LoVo (cell line): ENCODE results near the gene UBE2U.

Source experiments
- DNase-seq: peaks from one replicate; pipeline ENCODE4 v3.0.0-alpha.2; 2016; ENCODE audit warnings: low spot score

The UBE2U gene, protein sequence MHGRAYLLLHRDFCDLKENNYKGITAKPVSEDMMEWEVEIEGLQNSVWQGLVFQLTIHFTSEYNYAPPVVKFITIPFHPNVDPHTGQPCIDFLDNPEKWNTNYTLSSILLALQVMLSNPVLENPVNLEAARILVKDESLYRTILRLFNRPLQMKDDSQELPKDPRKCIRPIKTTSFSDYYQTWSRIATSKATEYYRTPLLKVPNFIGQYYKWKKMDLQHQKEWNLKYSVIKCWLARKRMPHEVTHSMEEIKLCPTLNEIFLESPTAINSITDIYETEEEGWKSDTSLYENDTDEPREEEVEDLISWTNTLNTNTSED

DNA sequence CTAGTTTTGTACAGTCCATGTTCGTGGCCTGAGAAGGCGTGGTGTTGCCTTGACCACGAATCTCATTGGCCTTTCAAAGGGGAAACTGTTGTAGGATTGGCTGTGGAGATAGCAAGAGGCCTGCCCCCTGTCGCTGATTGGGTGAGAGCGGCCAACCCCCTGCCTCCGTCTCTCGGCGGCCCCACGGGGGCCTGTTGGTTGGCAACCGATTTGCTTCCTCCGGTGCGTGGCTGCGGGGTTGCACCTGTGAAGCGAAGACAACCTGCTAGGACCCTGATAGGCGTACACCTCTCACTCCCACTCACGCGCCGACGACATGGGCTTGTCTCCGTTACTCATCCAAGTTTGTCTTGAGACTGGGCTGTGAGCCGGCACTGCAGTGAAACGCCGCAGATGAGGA, at the start of gene UBE2U:
UBE2U (plus strand) TSS at position 204 of the 400 bp plus-strand sequence. CDS start 428 bp downstream, outside the sequence.
- no peak for DNase-seq

DNA sequence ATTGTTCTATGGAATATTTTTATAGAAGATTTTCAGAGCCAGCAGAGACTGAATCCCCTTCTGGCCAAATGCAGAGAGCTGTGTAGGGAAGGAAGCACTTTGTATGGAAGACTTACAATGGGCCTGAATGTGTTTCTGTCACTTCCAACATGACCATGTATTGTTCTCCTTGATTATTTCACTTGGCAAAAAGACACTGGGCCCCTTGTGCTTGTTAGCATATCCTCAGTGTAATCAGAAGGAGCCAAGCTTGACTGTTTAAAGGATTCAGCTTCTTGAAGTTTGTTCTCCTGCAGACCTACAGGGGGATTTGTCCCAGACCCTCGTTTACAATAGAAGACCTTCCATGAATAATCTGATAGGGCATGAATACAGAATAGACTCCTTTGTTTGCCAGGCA, 48.1 kb upstream of the UBE2U start:
- no peak for DNase-seq

DNA sequence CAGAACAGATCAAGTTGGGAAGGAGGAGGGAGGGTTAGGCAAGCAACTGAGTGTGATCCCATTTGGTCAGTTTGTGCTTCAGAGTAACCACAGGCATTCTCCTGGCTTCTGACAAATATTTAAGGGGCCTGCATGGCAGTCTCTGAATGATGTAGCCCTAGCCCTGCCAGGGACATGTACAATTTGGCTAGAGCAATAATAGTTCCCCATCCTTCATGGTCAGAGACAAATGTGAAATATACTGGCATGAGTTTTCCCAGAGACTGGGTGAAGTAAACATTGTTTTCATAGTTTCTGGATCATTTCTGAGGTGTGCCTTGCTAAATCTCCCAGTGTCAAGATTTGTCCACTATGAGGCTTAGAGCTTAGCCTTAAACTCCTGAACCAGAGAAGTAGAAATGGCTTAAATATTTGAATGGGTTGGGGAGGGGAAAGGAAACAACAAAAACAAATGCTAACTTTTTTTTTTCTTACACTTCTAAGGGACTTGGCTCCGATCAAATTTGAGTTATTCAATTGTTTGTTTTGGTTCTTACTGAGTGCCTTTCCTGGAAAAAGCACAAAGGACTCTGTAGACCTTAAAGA, 42.0 kb upstream of the UBE2U start:
- DNase-seq, result no peak

DNA sequence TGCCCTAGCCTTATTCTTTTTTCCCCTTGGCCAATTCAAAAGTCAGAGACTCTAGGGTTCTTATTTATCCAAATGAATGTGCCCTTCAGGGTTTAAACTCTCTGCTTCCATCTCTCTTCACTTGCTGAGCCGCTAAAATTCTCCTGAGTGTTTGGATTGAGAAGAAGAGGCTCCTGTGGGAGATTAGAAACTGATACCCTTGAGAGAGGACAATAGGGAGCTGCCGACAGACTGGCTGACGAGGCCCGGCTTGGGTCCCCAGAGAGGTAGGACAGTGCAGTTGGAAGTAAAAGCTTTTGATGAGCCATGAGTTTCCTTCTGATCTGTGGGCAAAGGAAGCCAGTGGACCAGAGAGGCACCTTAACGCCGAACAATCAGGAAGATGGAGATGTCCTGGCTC, 41.3 kb upstream of the UBE2U start:
- DNase-seq, result no peak

DNA sequence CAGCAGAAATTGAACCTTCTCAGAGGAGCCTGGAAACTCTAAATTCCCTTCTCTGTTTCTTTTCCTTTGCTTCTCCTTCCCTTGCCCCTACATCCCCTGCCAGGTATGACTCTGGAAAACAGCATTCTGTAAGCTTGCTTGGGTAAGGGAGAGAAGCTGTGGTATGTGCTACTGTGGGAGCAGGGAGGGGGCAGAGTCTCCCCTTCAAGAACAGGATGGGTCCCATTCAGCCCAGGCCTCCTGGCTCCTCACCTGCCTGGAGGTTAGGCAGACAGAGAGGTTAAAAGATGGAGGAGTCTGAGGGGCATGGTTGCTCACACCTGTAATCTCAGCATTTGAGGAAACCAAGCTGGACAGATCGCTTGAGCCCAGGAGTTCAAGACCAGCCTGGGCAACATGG, 40.6 kb upstream of the UBE2U start:
- no peak for DNase-seq

DNA sequence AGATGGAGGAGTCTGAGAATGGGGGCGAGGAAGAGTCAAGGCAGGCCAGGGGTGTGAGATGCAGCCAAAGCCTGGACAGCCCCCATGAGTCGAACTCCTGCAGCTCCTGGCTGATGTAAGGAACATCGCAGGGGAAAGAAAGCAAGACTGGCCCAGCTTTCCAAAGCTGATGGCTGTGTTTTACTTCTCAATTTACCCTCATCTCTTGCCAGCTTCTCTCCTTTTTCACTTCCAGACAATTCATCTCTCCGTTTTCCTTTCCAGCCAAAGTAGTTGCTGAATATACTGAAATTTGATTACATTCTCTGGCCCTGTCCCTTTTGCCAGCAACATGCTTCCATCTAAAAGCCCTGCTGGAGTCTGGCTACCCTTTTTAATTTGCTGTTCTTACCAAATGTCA, 40.0 kb upstream of the UBE2U start:
- DNase-seq, result no peak

DNA sequence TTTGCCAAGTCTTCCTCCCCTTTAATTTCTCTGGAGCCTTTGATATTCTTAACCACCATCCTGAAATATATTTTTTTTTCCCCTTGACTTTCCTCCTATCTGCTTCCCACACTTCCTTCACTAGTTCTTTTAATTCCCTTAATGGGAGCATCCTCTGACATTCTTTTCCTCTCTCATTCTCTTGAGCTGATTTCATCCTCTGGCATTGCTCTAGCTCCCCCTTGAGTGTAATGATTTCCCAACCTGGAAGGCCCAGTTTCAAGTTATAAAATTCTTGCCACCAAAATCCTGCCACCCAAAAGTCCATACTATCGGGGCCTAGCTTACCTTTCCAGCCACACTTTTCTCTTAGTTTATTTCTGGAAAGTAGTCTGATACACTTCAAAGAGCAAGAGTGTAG, 39.5 kb upstream of the UBE2U start:
- no peak for DNase-seq

DNA sequence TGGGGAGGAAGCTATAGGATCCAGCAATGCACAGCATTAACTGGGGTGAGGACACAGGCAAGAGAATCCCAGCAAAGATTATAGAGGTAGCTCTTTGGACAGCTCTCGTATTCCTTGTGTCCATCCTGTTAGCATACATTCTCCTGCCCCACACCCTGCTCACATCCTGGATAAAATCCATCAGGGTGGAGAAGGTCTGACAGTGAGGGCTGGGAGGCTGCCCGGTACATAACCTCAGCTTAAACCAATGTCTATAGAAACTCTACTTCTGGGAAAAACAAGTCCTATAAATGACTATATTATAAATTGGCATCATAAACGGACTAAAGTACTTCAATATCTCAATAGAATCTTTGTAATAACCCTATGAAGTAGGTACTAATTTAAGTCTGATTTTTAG, 36.8 kb upstream of the UBE2U start:
- no peak for DNase-seq

DNA sequence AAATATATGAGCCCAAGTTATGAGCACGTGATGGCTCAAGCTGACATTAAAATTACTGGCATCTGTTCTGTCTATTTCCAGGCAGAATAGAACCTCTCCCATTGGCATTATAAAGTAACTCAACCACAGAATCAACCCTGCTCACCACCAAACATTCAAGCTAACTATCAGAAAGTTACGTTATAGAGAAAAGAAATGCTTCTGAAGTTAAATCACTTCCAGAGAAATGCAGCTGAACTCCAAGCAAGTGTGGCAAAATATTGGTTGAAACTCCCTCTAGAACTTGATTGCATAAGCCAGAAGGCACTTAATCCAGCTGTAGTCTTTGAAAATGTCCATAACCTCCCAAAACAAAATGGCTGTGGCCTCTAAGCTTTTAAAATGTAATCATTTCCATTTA, 36.2 kb upstream of the UBE2U start:
- DNase-seq, result no peak

DNA sequence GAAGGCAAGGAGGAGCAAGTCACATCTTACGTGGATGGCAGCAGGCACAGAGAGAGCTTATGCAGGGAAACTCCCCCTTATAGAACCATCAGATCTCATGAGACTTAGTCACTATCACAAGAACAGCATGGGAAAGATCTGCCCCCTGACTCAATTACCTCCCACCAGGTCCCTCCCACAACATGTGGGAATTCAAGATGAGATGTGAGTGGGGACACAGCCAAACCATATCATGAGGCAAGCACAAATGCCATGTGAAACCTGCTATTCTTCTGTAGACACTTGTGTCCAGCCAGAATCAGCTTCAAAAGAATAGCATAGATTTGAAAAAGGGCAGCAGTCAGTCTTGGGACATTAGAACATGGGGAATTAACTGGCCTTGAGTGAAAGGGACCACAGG, 32.2 kb upstream of the UBE2U start:
- DNase-seq, result no peak

DNA sequence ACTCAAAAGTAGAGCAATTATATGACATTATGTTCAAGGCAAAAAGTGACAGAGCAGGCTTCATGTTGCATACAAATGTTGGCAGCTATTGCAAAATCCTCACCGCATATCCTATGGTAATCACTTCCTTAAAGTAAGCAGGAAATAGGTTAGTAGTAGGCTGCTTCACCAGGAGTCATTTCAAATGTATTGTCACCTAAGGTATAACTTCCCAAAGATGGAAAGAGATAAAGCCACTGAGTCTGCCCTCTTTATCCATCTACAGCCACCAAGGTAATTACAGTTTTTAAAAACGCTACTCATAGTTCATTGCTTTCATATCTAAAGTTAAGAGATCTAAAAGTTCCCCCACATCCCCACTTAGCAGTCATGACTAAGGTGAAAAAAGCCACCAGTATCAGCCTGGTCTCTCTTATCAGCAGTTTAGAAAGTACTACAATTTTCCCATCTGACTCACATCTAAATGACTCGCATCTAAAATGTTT, 31.6 kb upstream of the UBE2U start:
- DNase-seq, result peak; percentile 30

DNA sequence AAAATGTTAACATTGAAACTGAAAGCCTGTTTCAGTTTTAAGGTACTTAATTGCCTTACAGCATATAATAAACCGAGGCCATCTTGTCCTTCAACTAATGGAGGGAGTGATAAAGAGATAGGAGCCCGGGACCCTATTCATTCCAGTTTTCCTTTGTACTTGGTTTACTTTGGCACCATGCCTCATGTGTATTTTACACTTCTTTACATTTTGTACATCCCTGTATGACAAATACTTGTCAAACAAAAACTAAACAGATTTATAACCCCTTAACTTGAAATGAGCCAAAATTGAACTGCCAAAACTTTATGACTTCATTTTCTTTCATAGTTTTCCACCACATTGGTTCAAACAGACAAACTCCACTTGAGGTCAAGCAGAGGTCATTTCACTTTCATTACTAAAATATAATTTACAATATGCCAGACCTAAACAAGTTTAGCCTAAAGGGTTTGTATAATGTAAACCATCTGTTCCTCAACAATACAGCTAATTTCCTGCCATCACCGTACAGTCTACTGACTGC, 30.9 kb upstream of the UBE2U start:
- DNase-seq, result peak; percentile 32

DNA sequence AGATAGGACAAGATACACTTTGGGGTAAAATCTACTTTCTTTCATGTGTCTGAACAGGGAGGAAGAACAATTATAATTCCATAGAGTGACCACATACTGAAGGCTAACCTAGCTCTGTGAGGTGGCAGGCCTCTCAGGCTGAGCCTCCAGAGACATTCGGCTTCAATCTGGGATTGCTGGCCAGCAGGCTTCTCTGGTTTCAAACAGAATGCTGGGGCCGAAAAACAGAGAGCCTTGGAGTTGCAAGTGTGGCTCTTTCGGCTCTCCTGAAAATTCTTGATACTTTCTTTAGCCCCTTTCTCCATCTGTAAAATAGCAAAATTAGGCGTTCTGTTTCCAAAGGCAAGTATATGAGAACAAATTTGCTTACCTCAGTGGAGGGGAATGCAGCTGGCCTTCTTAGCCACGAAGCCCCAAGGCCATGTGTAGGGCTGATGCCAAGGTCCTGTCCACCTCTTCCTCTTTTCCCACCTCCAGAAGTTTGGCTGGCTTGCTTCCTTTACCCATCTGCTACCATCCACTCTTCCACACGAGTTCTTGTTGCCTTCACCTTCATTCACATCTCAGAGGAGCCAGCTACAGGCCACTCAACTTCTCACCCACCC, 30.0 kb upstream of the UBE2U start:
- no peak for DNase-seq

DNA sequence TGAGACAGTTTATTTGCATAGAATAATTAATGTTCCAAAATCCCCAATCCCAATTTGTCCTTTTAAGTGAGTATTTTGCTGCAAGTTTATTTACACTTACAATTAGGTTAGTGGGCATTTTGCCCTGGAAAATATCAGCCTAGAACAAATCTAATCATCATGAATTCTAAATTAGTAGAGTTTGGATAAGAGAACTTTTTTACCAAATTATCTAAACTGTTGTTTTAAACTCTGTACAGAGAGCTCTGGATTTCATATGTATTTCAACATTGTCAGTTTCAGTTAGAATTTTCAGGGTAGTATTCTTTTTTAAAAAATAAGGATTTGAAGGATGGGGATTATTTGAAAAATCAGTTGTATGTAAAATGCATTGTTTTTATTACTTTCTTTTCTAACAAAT, 27.8 kb upstream of the UBE2U start:
- DNase-seq, result no peak

DNA sequence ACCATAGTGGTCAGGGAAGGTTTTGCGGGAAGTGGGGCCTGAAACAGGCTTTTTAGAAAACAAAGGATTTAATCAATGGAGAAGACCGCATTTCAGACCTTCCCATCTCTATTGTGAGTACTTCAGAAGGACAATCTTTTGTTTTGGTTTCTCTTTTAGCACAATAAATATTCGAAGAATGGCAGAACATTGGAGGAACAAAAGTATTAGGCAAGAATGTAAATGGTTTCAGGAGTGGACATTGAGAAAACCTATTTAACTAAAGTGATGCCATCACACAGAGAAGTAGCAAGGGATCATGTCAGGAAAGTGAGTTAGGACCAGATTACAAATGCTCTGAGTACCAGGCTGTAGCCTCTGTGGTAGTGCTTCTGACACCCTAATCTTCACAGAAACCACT, 26.8 kb upstream of the UBE2U start:
- DNase-seq, result no peak

DNA sequence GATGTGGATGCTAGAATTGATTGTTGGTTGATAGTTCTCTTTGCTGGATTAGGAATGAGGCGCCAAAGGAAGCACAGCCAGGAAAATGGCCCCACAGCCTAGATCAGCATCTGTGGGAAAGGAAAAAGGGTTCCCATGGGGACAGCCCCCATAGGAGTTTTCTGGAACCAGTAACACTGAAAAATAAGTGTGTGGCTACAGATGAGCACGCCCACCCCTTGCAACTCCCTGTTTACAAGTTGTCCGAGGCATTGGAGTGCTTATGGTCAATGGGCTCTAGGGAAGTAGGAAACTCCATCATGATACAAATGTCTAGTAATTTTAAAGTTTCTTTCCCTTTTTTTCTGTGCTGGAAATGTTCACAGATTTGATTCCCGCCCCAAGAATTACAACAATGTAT, 23.8 kb upstream of the UBE2U start:
- no peak for DNase-seq

DNA sequence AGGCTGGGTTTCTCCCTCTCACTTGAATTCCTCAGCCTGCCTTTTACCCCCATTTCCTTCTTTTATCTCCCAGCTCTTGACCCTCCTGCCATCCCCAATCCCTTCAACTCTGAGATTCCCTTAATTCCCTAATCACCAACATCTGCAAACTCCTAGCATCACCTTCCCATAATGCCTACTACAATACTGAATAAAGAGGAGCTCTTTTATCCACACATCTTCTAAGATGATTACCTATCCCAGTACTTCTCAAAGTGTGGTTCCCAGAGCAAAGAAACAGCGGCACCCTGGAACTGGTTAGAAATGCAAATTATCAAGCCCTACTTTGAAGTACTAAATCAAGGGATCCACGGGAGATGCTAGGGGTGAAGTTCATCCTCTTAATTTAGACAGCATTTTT, 21.2 kb upstream of the UBE2U start:
- no peak for DNase-seq

DNA sequence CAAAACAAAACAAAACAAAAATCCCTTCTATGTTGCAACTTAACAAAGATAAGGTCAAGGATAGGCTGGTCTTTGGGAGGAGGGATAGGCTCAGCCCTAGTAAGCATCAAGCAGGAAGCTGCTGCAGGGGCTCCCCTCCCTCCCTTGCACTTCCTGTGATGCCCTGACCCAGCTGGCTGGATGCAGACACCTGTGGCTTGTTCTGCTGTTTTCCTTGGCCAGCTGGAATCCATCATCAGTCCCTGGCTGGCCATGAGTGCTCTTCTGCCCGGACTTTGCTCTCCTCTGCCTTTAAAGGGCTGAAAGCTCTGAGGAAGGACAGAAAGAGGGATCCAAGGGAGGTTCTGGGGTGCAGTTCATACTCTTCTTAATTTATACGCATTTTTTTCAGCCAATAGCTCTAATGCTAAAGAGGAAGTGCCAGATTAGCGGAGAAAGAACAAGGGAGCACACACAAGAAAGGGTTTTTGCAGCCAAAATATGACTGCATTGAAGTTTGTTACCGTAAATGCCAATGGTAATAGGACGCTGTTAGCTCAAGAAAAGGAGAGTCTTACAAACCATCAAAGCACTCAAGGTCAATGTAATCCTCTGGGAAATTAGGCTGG, 19.9 kb upstream of the UBE2U start:
- DNase-seq, result no peak

DNA sequence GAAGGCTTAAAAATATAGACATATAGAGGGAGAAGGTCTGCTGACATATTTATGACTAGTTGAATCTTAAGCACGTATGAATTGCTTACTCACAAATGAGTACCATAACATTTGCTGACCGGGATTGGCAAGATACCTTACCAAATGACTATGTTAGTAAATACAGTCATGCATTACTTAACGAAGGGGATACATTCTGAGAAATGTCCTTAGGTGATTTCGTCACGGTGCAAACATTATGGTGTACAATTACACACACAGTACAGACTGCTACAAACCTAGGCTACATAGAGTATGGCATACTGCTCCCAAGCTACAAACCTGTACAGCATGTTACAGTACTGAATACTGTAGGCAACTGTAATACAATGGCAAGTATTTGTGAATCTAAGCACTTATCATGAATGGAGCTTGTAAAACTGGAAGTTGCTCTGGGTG, 19.4 kb upstream of the UBE2U start:
- no peak for DNase-seq

DNA sequence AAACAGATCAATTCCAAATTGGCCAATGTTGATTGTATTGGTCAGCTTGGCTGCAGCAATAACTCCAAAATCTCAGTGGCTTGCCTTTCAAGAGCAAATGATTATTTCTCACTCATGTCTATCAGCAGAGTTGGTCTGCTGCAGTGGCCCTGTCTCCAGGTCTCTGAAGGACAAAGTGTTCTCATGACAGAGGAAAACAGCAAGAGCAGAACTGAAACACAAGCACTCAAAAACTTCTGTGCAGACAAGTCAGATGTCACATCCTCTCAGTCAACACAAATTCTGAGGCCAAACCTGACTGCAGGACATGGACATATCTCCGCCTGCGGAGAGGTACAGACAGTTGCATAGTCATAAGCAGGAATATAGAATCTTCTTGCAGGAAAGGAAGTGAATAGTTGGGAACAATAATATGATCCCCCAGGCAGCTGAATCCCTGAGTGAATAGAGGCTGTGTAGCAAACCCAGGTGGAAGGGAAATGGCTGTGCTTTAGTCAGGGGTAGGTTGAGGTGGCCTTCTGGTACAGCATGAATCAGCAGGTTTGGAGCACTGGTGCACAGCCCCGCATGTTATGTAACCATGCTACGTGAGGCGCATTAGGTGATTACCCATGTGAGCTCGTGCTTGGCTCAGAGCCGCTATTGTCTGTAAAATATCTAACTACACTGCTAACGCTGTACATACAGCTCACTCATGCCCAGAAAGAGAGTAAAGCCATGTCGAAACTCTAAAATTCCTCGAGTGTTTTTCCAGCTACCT, 17.1 kb upstream of the UBE2U start:
- DNase-seq, result no peak

DNA sequence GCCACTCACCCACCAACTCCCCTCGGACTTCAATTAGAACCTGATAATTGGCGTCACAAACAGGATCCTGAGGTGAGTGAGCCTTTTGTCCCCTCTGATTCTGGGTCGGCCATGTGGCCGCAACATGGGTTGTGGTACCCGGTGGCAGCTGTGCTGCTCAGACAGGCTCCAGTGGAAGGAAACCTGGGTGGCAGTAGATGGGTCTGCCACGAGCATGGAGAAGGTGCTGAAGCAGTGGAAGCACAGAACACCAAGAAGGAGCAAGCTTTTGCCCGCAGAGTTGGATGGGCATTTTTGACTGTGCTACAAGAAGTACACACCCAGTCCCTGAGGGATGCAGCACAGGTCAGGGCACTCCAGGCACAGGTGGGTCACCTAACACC, 16.5 kb upstream of the UBE2U start:
- DNase-seq, result no peak

DNA sequence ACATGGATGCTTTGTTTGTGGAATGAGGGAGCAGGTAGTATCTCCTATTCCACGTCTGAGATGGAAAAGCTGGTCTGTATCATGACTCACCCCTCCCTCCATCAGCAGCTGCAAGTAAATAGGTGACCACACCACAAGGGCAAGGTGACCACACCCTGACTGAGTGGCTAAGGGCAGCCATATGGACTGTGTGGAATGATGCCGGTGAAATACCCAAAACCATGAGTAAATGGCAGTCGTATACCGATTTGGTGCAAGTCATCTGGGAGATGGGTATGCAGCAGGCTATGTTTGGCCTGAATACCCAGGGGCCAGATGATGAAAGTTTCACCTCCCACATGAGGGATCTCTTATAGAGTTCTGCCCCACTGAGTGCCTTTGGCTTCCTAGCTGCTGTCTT, 15.8 kb upstream of the UBE2U start:
- no peak for DNase-seq
